Measurements from ENCODE around the gene NEURL1B. TPM values are rescaled to one million over a fixed set of nuclear protein-coding genes. Genes with fewer than 3 reads are reported as not detected.

NEURL1B gene
- total RNA-seq, 2 experiments from 2014 or later: 0.08 to 0.16 TPM

GRCh38 chr5:172612771-172613170 lies 28.3 kb upstream of the NEURL1B start:
- Mint-ChIP-seq H3K36me3 (ENCODE audit: low read depth) (no peaks in the 10 kb centered on the region), H3K4me3 (no peak overlapping the region), H3K4me1 (ENCODE audit: low read depth) (no peaks in the 10 kb centered on the region), H3K27me3 (peaks cover 4% of the 10 kb centered on the region), H3K9me3 (peaks cover 6% of the 10 kb centered on the region), H3K27ac (no peak overlapping the region)
- H3K4me3 ChIP-seq (ENCODE audit: low read length): no peak overlapping the region
- TF ChIP-seq CTCF (IDR thresholded peaks at IDR 0.05): no peak
- no peaks in the 10 kb centered on the region for H3K27me3 ChIP-seq (ENCODE audit: control insufficient read depth in 1 of 2, insufficient read depth in 2 of 2, low read length in 2 of 2)
- ChIA-PET POLR2A (interaction anchor here (0.7 kb wide), 1 partner anchor 1143 kb away, joined by 3 read pairs; no protein-coding TSS in a partner anchor), CTCF (no interaction called here)
- intact Hi-C loops (cut with DNase I, micrococcal nuclease): no loop called here
- H3K36me3 ChIP-seq (ENCODE audit: insufficient read depth, low read length): no peaks in the 10 kb centered on the region
- ATAC-seq (ENCODE audit: poor library complexity) (no peak), DNase-seq (peak in 1 of 14 experiments; percentile 2)
- H3K27ac ChIP-seq (ENCODE audit: low read depth in 1 of 2, low read length in 2 of 2): no peak overlapping the region
- peaks cover 0 to 13% of the 10 kb centered on the region in 2 experiments for H3K9me3 ChIP-seq (ENCODE audit: control insufficient read depth in 1 of 2, insufficient read depth in 1 of 2, low read length in 2 of 2)
- H3K4me1 ChIP-seq (ENCODE audit: insufficient read depth, low read length): no peaks in the 10 kb centered on the region

GRCh38 chr5:172616136-172616535 lies 24.9 kb upstream of the NEURL1B start:
- ChIA-PET POLR2A (no interaction called here), CTCF (no interaction called here)
- no peaks in the 10 kb centered on the region for H3K27me3 Mint-ChIP-seq
- intact Hi-C loops (cut with DNase I, micrococcal nuclease): no loop called here
- H3K36me3 Mint-ChIP-seq (ENCODE audit: low read depth): no peaks in the 10 kb centered on the region
- H3K4me3 Mint-ChIP-seq: no peak overlapping the region
- peaks cover 0 to 14% of the 10 kb centered on the region in 2 experiments for H3K9me3 ChIP-seq (ENCODE audit: control insufficient read depth in 1 of 2, insufficient read depth in 1 of 2, low read length in 2 of 2)
- no peaks in the 10 kb centered on the region for H3K4me1 Mint-ChIP-seq (ENCODE audit: low read depth)
- ATAC-seq (ENCODE audit: poor library complexity): no peak
- H3K27ac Mint-ChIP-seq: no peak overlapping the region
- no peaks in the 10 kb centered on the region for H3K4me1 ChIP-seq (ENCODE audit: insufficient read depth, low read length)
- H3K27me3 ChIP-seq (ENCODE audit: control insufficient read depth in 1 of 2, insufficient read depth in 2 of 2, low read length in 2 of 2): no peaks in the 10 kb centered on the region
- H3K4me3 ChIP-seq (ENCODE audit: low read length): no peak overlapping the region
- DNase-seq: no peak
- peaks cover 6% of the 10 kb centered on the region for H3K9me3 Mint-ChIP-seq
- H3K36me3 ChIP-seq (ENCODE audit: insufficient read depth, low read length): no peaks in the 10 kb centered on the region
- no peak for TF ChIP-seq CTCF (IDR thresholded peaks at IDR 0.05)
- no peak overlapping the region for H3K27ac ChIP-seq (ENCODE audit: low read depth in 1 of 2, low read length in 2 of 2)

- Mint-ChIP-seq H3K4me3 (no peak overlapping the region), H3K4me1 (ENCODE audit: low read depth) (no peaks in the 10 kb centered on the region), H3K36me3 (ENCODE audit: low read depth) (no peaks in the 10 kb centered on the region), H3K9me3 (peaks cover 6% of the 10 kb centered on the region), H3K27ac (no peak overlapping the region), H3K27me3 (no peaks in the 10 kb centered on the region)
- POLR2A ChIA-PET: no interaction called here
- Histone ChIP-seq H3K9me3 (ENCODE audit: control insufficient read depth in 1 of 2, insufficient read depth in 1 of 2, low read length in 2 of 2) (peaks cover 0 to 13% of the 10 kb centered on the region in 2 experiments), H3K27ac (ENCODE audit: low read depth in 1 of 2, low read length in 2 of 2) (no peak overlapping the region), H3K36me3 (ENCODE audit: insufficient read depth, low read length) (no peaks in the 10 kb centered on the region), H3K4me3 (ENCODE audit: low read length) (no peak overlapping the region), H3K27me3 (ENCODE audit: control insufficient read depth in 1 of 2, insufficient read depth in 2 of 2, low read length in 2 of 2) (no peaks in the 10 kb centered on the region), H3K4me1 (ENCODE audit: insufficient read depth, low read length) (no peaks in the 10 kb centered on the region)
- CTCF ChIA-PET: no interaction called here
- no peak for DNase-seq
- intact Hi-C loops (cut with DNase I, micrococcal nuclease): no loop called here
- no peak for ATAC-seq (ENCODE audit: poor library complexity)
- no peak for TF ChIP-seq CTCF (IDR thresholded peaks at IDR 0.05)
Measured at GRCh38 chr5:172616730-172617129, 24.3 kb upstream of the NEURL1B start.
